HCT116 (cell line): ENCODE data around the gene REN. TPM values are rescaled to one million over a fixed set of nuclear protein-coding genes. Genes with fewer than 3 reads are reported as not detected.

ENCODE experiments used
- ATAC-seq: fragments of 200-7000 bp; cut with Tn5 transposase; 2 replicates; pipeline ENCODE4 v1.9.1; 2020; ENCODE audit warnings: mild to moderate bottlenecking, moderate library complexity
- BruUV-seq: library from RNA; stranded (reverse); fragments of 400-500 nt; replicated peaks from 2 replicates; lab custom pipeline; 2021; lab: Mats Ljungman, UMichigan
- CTCF ChIA-PET: fragments of 300-600 bp; sonication (Branson Sonifier 250); formaldehyde crosslinking; loops from one replicate; lab custom pipeline; 2021; ENCODE audit warnings: antibody characterized with exemption; lab: Charles Lee
- POLR2A ChIA-PET: fragments of 300-600, 350-600 bp; sonication (Branson Sonifier 250); formaldehyde crosslinking; loops from one replicate; lab custom pipeline; 2021; ENCODE audit warnings: antibody characterized with exemption; lab: Charles Lee
- RAD21 ChIA-PET, 2 experiments: fragments of 300-600 bp; sonication (Branson Sonifier 250); formaldehyde crosslinking; loops; one replicate each; lab custom pipeline; 2023; ENCODE audit warnings: low total read pairs in 2 of 2; ENCODE audit not compliant: uncharacterized antibody in 2 of 2, unreplicated experiment in 2 of 2, low non-redundant PET in 1 of 2; lab: Charles Lee
- DNase-seq: peaks from one replicate; pipeline ENCODE4 v3.0.0-alpha.2; 2010; ENCODE audit warnings: low read depth, low spot score
- H2AFZ ChIP-seq: fragments of 200-600 bp; shearing (Covaris generic), sonication (generic); 2 replicates; pipeline ENCODE4 v1.6.1; 2017; ENCODE audit warnings: low read depth, mixed run types, mixed read lengths, antibody characterized with exemption, low read length; ENCODE audit not compliant: poor library complexity, severe bottlenecking
- H3K27ac ChIP-seq: 2 replicates; pipeline ENCODE4 v1.5.1; 2012; ENCODE audit warnings: low read depth, low read length
- H3K27me3 ChIP-seq: fragments of 200-600 bp; sonication (generic); 2 replicates; pipeline ENCODE4 v1.6.1; 2016; ENCODE audit warnings: mixed run types, low read length, mixed read lengths; ENCODE audit not compliant: insufficient read depth
- H3K36me3 ChIP-seq, 2 experiments: fragments of 200-500 bp in 1 of 2; fragments of 200-600 bp in 1 of 2; sonication (Bioruptor generic) in 1 of 2; sonication (generic) in 1 of 2; 2 replicates each; pipeline versions ENCODE4 v1.5.1 to v1.6.1; 2014 to 2016; ENCODE audit warnings: low read length in 2 of 2, inconsistent platforms in 1 of 2, mixed read lengths in 1 of 2, mixed run types in 1 of 2; ENCODE audit not compliant: insufficient read depth in 2 of 2, control insufficient read depth in 1 of 2
- H3K4me1 ChIP-seq, 2 experiments: fragments of 200-600 bp in 1 of 2; sonication (generic) in 1 of 2; 2 replicates each; pipeline versions ENCODE4 v1.5.1 to v1.6.1; 2012 to 2017; ENCODE audit warnings: low read length in 2 of 2, inconsistent platforms in 1 of 2, mild to moderate bottlenecking in 1 of 2, mixed read lengths in 1 of 2, mixed run types in 1 of 2, moderate library complexity in 1 of 2; ENCODE audit not compliant: insufficient read depth in 2 of 2, control insufficient read depth in 1 of 2
- H3K4me2 ChIP-seq: fragments of 200-600 bp; sonication (generic); 2 replicates; pipeline ENCODE4 v1.6.1; 2017; ENCODE audit warnings: mixed run types, low read length, mixed read lengths
- H3K4me3 ChIP-seq, 2 experiments: fragments of 200-600 bp in 1 of 2; sonication (generic) in 1 of 2; replicated peaks in 1 of 2; 2 replicates each; pipeline ENCODE4 v1.5.1; 2011 to 2016; ENCODE audit warnings: low read length in 2 of 2, control low read depth in 1 of 2, low read depth in 1 of 2, mild to moderate bottlenecking in 1 of 2, mixed read lengths in 1 of 2, mixed run types in 1 of 2
- H3K79me2 ChIP-seq: fragments of 200-600 bp; sonication (generic); 2 replicates; pipeline ENCODE4 v1.6.1; 2017; ENCODE audit warnings: mild to moderate bottlenecking, mixed run types, low read length, moderate library complexity, mixed read lengths; ENCODE audit not compliant: insufficient read depth
- H3K9ac ChIP-seq: fragments of 200-600 bp; sonication (generic); 2 replicates; pipeline ENCODE4 v1.6.1; 2016; ENCODE audit warnings: low read length, mixed read lengths
- H3K9me2 ChIP-seq: fragments of 200-600 bp; sonication (generic), shearing (Covaris generic); 2 replicates; pipeline ENCODE4 v1.6.1; 2017; ENCODE audit warnings: mixed run types, mild to moderate bottlenecking, moderate library complexity; ENCODE audit not compliant: insufficient read depth
- H3K9me3 ChIP-seq, 2 experiments: fragments of 200-500 bp in 1 of 2; fragments of 200-600 bp in 1 of 2; sonication (Bioruptor generic) in 1 of 2; sonication (generic) in 1 of 2; 2 replicates each; pipeline ENCODE4 v1.6.1; 2014 to 2017; ENCODE audit warnings: low read length in 2 of 2, mixed read lengths in 2 of 2, inconsistent platforms in 1 of 2, low read depth in 1 of 2, mild to moderate bottlenecking in 1 of 2, mixed run types in 1 of 2, moderate library complexity in 1 of 2; ENCODE audit not compliant: control insufficient read depth in 1 of 2, insufficient read depth in 1 of 2
- H4K20me1 ChIP-seq: fragments of 200-600 bp; sonication (generic), shearing (Covaris generic); 2 replicates; pipeline ENCODE4 v1.6.1; 2017; ENCODE audit warnings: mixed run types, mild to moderate bottlenecking, moderate library complexity; ENCODE audit not compliant: insufficient read depth
- EZH2phosphoT487 ChIP-seq: fragments of 200-600 bp; IDR thresholded peaks from 2 replicates; pipeline ENCODE4 v1.6.1; 2018; ENCODE audit warnings: antibody characterized with exemption, borderline replicate concordance
- JUND ChIP-seq: IDR thresholded peaks from 2 replicates; pipeline ENCODE4 v1.6.1; 2012
- POLR2AphosphoS5 ChIP-seq: IDR thresholded peaks from 2 replicates; pipeline ENCODE4 v1.6.1; 2011; ENCODE audit warnings: mild to moderate bottlenecking, low read depth, low read length, moderate library complexity
- SRF ChIP-seq: IDR thresholded peaks from 2 replicates; pipeline ENCODE4 v1.6.1; 2012; ENCODE audit warnings: low read depth
- ZNF274 ChIP-seq: fragments of 200-500 bp; sonication (Bioruptor generic); IDR thresholded peaks from 2 replicates; pipeline ENCODE4 v1.6.1; 2014; ENCODE audit warnings: mild to moderate bottlenecking, low read depth, low read length, inconsistent platforms
- intact Hi-C: fragments of 100-400 bp; cut with micrococcal nuclease; formaldehyde crosslinking; loops from 2 replicates; pipeline ENCODE4 v1.10.0; 2022
- total RNA-seq: library from RNA; stranded (reverse); gene quantifications from one replicate; pipeline ENCODE4 v1.2.1, GENCODE V29; 2021; ENCODE audit not compliant: unreplicated experiment
- TF ChIP-seq, protein P1 (sequence below): IDR thresholded peaks from 2 replicates; pipeline ENCODE4 v1.6.1; 2012

The REN gene
- total RNA-seq, 1 experiment from 2014 or later: 0.47 TPM

- peaks cover 18% of the 10 kb centered on the region; the same call in 1 of the 2 replicates for H3K79me2 ChIP-seq
- H3K4me1 ChIP-seq: peaks cover 38 to 40% of the 10 kb centered on the region in 2 experiments
- CTCF ChIA-PET: interaction anchor here (2.1 kb wide), 1 partner anchor 21 kb away, joined by 5 read pairs; no protein-coding TSS in a partner anchor
- RAD21 ChIA-PET: interaction anchor here in 1 of 2 experiments (0.7 kb wide), 1 partner anchor 13 kb away, joined by 5 read pairs; no protein-coding TSS in a partner anchor
- intact Hi-C loops: no loop called here
- H3K27ac ChIP-seq: no peak overlapping the region
- no peak overlapping the region for H2AFZ ChIP-seq
- no TSS peak for BruUV-seq
- DNase-seq (no peak), ATAC-seq (no peak)
- no peaks in the 10 kb centered on the region for H4K20me1 ChIP-seq
- no peaks in the 10 kb centered on the region for H3K9me3 ChIP-seq
- POLR2A ChIA-PET: interaction anchor here (0.9 kb wide), 1 partner anchor 22 kb away, joined by 3 read pairs; no protein-coding TSS in a partner anchor
- no peaks in the 10 kb centered on the region for H3K36me3 ChIP-seq
- H3K4me2 ChIP-seq: no peak overlapping the region
- no peak overlapping the region for H3K9ac ChIP-seq
- TF ChIP-seq ZNF274: no peak
- TF ChIP-seq, protein P1, sequence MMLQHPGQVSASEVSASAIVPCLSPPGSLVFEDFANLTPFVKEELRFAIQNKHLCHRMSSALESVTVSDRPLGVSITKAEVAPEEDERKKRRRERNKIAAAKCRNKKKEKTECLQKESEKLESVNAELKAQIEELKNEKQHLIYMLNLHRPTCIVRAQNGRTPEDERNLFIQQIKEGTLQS: no peak
- H3K4me3 ChIP-seq: no peak overlapping the region
- H3K9me2 ChIP-seq: no peaks in the 10 kb centered on the region
- H3K27me3 ChIP-seq: no peaks in the 10 kb centered on the region
Measured at GRCh38 chr1:204107892-204108291, 58.2 kb downstream of the REN start.

DNA sequence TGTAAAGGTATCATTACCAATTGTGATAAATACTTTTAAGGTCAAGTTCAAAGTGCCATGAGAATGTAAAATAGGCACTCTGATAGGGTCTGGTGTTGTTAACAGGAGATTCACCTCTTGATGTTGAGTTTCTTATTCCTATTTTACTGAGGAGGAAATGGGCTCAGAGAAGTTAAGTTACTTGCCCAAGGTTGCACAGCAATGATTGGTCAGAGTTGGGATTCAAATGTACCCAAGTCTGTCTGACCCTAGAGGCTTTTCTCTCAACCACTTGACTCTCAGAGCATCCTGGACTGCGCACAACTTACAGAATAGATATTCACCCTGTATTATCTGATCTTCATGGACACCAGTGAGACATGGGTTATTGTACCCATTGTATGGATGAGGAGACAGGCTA lies 59.3 kb downstream of the REN start:
- intact Hi-C loops: no loop called here
- ChIA-PET RAD21 (no interaction called here), CTCF (no interaction called here), POLR2A (no interaction called here)
- no peak overlapping the region for H3K27ac ChIP-seq
- no peaks in the 10 kb centered on the region for H3K9me2 ChIP-seq
- H3K4me2 ChIP-seq: no peak overlapping the region
- peaks cover 13% of the 10 kb centered on the region; the same call in 1 of the 2 replicates for H3K79me2 ChIP-seq
- no peaks in the 10 kb centered on the region for H3K27me3 ChIP-seq
- TF ChIP-seq SRF (no peak), EZH2phosphoT487 (no peak), POLR2AphosphoS5 (no peak), JUND (no peak)
- H3K9me3 ChIP-seq: no peaks in the 10 kb centered on the region
- no peak overlapping the region for H3K4me3 ChIP-seq
- H3K9ac ChIP-seq: no peak overlapping the region
- H2AFZ ChIP-seq: no peak overlapping the region
- no peaks in the 10 kb centered on the region for H4K20me1 ChIP-seq
- H3K36me3 ChIP-seq: no peaks in the 10 kb centered on the region
- H3K4me1 ChIP-seq: peaks cover 49 to 51% of the 10 kb centered on the region in 2 experiments
- no peak for DNase-seq
- BruUV-seq: no TSS peak
- ATAC-seq: no peak
